Activated CD4-positive, alpha-beta T cell treated with anti-CD3 and anti-CD28 coated beads, Interleukin-2, amount 50 U/mL, for 16 hours (primary cell): ENCODE results near the gene MSRB1.
A peak's percentile ranks its signal among the peaks of the same experiment; 100 is the strongest.
"Not testable (repeated sequence)": the region's sequence is repeated elsewhere in the genome, so short reads cannot be mapped to it uniquely, and the experiment has no call there.

Experiments
- DNase-seq: peaks from one replicate; pipeline ENCODE4 v3.0.0-alpha.2; 2020

Gene MSRB1

DNA sequence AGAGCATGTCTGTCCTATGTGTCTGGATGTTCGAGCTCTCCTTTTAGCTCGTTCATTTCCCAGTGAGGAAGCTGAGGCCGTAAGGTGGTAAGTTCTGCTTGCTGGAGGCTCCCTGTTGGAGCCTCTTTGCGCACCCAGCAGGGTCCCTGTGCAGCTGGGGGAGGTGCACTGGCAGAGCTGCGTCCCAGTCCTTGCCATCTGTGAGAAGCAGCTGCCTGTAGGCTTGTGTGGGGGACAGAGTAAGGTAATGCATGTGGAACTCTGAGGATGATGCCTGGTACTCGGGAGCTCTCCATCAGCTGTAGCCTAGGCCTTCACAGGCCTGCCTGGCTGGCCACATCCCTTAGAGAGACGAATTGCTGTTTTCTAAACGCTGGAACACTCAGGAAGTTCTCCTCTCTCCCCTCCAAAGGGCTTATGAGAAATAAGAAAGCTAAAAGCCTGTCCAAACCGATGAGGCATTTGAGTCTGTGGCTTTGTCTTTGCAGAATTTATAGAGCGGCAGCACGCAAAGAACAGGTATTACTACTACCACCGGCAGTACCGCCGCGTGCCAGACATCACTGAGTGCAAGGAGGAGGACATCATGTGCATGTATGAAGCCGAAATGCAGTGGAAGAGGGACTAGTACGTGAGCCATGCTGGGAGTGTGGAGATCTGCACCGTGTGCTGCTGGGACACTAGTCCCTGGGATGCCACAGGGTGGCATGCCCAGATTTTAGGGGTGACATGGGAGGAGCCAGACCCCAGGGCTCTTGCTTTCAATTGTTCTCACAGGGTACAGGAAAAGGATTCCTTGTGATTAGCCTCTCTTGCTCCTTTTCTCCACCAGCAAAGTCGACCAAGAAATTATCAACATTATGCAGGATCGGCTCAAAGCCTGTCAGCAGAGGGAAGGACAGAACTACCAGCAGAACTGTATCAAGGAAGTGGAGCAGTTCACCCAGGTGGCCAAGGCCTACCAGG lies 17.9 kb upstream of the MSRB1 start:
- DNase-seq = peak; percentile 74

GRCh38 chr16:1959269-1960039 lies 16.5 kb upstream of the MSRB1 start, which contains the start of gene NDUFB10:
NDUFB10 (plus strand) TSS chr16:1959538; CDS start chr16:1959625, 87 bp downstream.
- peak; percentile 94 for DNase-seq

DNA sequence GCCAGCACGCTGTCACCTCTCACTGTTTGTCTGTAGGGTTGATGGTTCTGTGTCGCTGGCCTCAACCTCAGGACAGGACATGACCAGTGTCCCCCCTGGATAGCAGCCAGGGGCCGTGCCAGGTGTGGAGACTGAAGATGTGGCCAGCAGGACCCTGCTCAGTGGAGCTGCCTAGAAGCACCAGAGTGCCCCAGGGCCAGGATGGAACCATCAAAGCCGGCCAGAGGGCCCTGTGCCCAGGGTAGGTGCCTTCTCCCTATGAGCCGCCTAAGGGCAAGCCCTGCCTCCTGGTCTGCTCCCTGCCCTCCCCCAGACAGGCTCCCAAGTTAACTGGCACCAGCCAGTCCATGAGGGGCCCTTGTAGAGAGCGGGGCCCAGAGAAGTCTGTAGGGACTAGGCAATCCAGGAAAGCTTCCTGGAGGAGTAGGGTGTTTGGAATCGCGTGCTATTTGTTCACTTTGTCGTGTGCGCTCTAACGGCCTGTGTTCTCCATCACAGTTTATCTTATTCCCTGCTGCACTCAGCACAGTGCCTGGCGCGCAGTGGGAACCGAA lies 15.8 kb upstream of the MSRB1 start:
- no peak for DNase-seq

GRCh38 chr16:1958143-1958491 lies 15.1 kb upstream of the MSRB1 start:
- DNase-seq = not testable (repeated sequence)

GRCh38 chr16:1957434-1958142 lies 14.6 kb upstream of the MSRB1 start:
- not testable (repeated sequence) for DNase-seq

GRCh38 chr16:1953734-1954133 lies 10.7 kb upstream of the MSRB1 start:
- DNase-seq = no peak

GRCh38 chr16:1950559-1950958 lies 7.6 kb upstream of the MSRB1 start:
- DNase-seq = no peak

- no peak for DNase-seq
These were observed 7.0 kb upstream of the MSRB1 start for GRCh38 chr16:1950047-1950446.

DNA sequence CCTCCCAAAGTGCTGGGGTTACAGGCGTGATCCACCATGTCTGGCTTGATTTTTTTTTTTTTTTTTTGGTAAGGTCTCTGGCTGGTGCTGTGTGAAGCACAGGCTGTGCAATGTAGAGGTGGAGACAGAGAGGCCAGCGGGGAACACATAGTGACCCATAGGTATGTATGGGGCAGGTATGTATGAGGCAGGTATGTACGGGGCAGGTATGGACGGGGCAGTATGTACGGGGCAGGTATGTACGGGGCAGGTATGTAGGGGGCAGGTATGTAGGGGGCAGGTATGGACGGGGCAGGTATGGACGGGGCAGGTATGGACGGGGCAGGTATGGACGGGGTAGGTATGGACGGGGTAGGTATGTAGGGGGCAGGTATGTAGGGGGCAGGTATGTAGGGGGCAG lies 6.5 kb upstream of the MSRB1 start:
- DNase-seq = no peak

GRCh38 chr16:1947369-1947670 lies 4.3 kb upstream of the MSRB1 start:
- no peak for DNase-seq

DNA sequence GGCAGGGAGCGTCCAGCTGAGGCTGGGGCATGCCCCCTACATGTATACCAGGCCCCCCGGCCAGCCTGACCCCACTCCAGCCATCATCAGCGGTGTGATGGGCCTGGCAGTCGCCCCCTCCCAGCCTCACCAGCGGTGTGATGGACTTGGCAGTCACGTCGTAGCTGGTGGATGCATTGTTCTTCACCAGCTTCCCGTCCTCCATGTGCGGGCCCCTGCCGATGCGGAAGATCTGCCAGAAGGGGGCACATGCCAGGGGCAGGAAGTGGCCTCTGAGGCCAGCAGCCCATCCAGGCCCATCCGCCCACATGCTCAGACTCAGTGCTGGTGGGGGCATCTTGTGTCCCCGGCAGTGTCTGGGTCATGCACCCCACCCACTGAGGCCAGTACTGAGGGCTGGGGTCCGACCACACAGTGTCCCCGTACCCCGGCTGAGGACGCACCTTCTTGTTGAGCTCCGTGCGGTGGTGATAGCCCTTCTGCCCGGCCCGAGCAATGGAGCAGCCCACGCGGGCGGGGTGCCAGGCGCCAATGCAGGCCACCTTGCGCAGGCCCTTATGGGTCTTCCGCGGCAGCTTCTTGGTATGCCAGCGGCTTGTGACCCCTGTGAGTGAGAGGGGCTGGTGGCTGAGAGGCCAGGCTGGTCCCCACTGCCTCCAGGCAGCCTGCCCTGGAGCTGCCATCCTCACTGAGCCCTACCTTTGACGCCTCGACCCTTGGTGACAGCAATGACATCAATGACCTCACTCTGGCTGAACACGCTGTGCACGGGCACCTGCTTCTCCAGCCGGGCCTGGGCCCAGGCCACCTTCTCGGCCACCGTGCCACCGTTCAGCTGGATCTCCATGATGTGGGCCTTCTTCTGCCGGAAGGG lies 3.7 kb upstream of the MSRB1 start:
- DNase-seq = no peak

- no peak for DNase-seq
These were observed 2.8 kb upstream of the MSRB1 start for GRCh38 chr16:1945559-1946391.

DNA sequence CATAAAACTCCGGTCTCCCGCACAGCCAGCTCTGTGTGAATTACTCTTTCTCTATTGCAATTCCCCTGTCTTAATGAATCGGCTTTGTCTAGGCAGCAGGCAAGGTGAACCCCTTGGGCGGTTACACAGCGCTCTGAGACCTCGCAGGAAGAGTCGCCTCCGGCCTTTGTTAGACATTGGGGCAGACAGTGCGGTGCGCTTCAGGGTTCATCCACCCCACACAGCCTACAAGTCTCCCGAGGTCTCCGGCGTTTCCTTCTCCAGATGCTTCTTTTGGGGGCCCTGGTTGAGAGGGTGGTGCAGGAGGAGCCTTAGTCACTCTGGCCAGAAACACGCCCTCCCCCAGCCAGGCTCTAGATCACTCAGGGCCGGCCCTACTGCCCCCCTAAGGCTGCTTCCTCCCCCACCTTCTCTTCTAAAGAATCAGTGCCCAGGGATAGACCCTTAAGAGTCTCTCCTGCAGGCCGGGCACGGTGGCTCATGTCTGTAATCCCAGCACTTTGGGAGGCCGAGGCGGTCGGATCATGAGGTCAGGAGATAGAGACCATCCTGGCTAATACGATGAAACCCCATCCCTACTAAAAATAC lies 1.7 kb upstream of the MSRB1 start:
- no peak for DNase-seq

- peak; percentile 41 for DNase-seq
These were observed 771 bp downstream of the MSRB1 start for GRCh38 chr16:1942047-1942809.

- no peak for DNase-seq
These were observed 1.6 kb downstream of the MSRB1 start for GRCh38 chr16:1941162-1942046.

GRCh38 chr16:1940273-1941161 lies 2.5 kb downstream of the MSRB1 start:
- no peak for DNase-seq

- not testable (repeated sequence) for DNase-seq
These were observed 3.2 kb downstream of the MSRB1 start for GRCh38 chr16:1939833-1940232.

- DNase-seq = no peak
These were observed 4.1 kb downstream of the MSRB1 start for GRCh38 chr16:1938910-1939309.
